Astrocyte (in vitro differentiated cells and primary cell): ENCODE results near the gene CDH1. TPM values are rescaled to one million over a fixed set of nuclear protein-coding genes. Genes with fewer than 3 reads are reported as not detected.

Experiments used
- DNase-seq: peaks from one replicate; pipeline ENCODE4 v3.0.0-alpha.2; 2010; ENCODE audit warnings: low read depth
- FAIRE-seq: peaks from 2 replicates; lab custom pipeline; 2011; peaks lifted over from hg19 to GRCh38; lab: Jason Lieb, UNC
- H2AFZ ChIP-seq: 2 replicates; pipeline ENCODE4 v1.6.0; 2012; ENCODE audit warnings: low read depth, low read length, inconsistent platforms
- H3K27ac ChIP-seq: 2 replicates; pipeline ENCODE4 v1.5.1; 2011; ENCODE audit warnings: low read depth, low read length, inconsistent platforms
- H3K27me3 ChIP-seq: 2 replicates; pipeline ENCODE4 v1.6.0; 2011; ENCODE audit warnings: low read length, inconsistent platforms; ENCODE audit not compliant: insufficient read depth
- H3K36me3 ChIP-seq: 2 replicates; pipeline ENCODE4 v1.5.1; 2011; ENCODE audit warnings: low read length, inconsistent platforms; ENCODE audit not compliant: insufficient read depth
- H3K4me1 ChIP-seq: 2 replicates; pipeline ENCODE4 v1.5.1; 2011; ENCODE audit warnings: low read length, inconsistent platforms; ENCODE audit not compliant: insufficient read depth
- H3K4me2 ChIP-seq: 2 replicates; pipeline ENCODE4 v1.6.0; 2012; ENCODE audit warnings: low read length, inconsistent platforms
- H3K4me3 ChIP-seq: 2 replicates; pipeline ENCODE4 v1.5.1; 2011; ENCODE audit warnings: low read depth, mild to moderate bottlenecking, low read length, inconsistent platforms; ENCODE audit not compliant: insufficient read depth
- H3K79me2 ChIP-seq: 2 replicates; pipeline ENCODE4 v1.6.0; 2012; ENCODE audit warnings: mild to moderate bottlenecking, low read length, inconsistent platforms; ENCODE audit not compliant: insufficient read depth
- H3K9ac ChIP-seq: 2 replicates; pipeline ENCODE4 v1.6.0; 2012; ENCODE audit warnings: mild to moderate bottlenecking, low read length, inconsistent platforms
- H3K9me3 ChIP-seq: 2 replicates; pipeline ENCODE4 v1.5.1; 2012; ENCODE audit warnings: low read depth, mild to moderate bottlenecking, low read length, inconsistent platforms; ENCODE audit not compliant: insufficient read depth
- H4K20me1 ChIP-seq: 2 replicates; pipeline ENCODE4 v1.6.0; 2012; ENCODE audit warnings: low read length, inconsistent platforms; ENCODE audit not compliant: insufficient read depth
- H3K27ac Mint-ChIP-seq: one replicate; pipeline ENCODE4 v1.8.0; 2021; ENCODE audit warnings: mild to moderate bottlenecking, mixed read lengths; ENCODE audit not compliant: unreplicated experiment
- H3K27me3 Mint-ChIP-seq: one replicate; pipeline ENCODE4 v1.8.0; 2021; ENCODE audit warnings: low read depth, mixed read lengths; ENCODE audit not compliant: unreplicated experiment
- H3K36me3 Mint-ChIP-seq: one replicate; pipeline ENCODE4 v1.8.0; 2021; ENCODE audit warnings: low read depth, mixed read lengths; ENCODE audit not compliant: unreplicated experiment
- H3K4me1 Mint-ChIP-seq: one replicate; pipeline ENCODE4 v1.8.0; 2021; ENCODE audit warnings: low read depth, mixed read lengths; ENCODE audit not compliant: unreplicated experiment
- H3K4me3 Mint-ChIP-seq: one replicate; pipeline ENCODE4 v1.8.0; 2021; ENCODE audit warnings: mild to moderate bottlenecking, moderate library complexity, mixed read lengths; ENCODE audit not compliant: unreplicated experiment
- H3K9me3 Mint-ChIP-seq: one replicate; pipeline ENCODE4 v1.8.0; 2021; ENCODE audit warnings: mild to moderate bottlenecking, mixed read lengths; ENCODE audit not compliant: unreplicated experiment
- EZH2 ChIP-seq: IDR thresholded peaks from 2 replicates; pipeline ENCODE4 v1.6.1; 2012; ENCODE audit warnings: mild to moderate bottlenecking, low read length, inconsistent platforms; ENCODE audit not compliant: insufficient read depth
- total RNA-seq: library from RNA; stranded (reverse); gene quantifications from 2 replicates; pipeline ENCODE4 v1.2.1, GENCODE V29; 2021
- TF ChIP-seq, protein P1 (sequence below): IDR thresholded peaks from 2 replicates; pipeline ENCODE4 v1.5.1; 2011; ENCODE audit warnings: low read depth, mild to moderate bottlenecking, inconsistent platforms, low read length, moderate library complexity; ENCODE audit not compliant: insufficient read depth

The CDH1 gene
- total RNA-seq, 1 donor from 2014 or later: 23.8 TPM

GRCh38 chr16:68826652-68827051 is 89.6 kb downstream of the CDH1 start:
- Mint-ChIP-seq H3K36me3 (no peaks in the 10 kb centered on the region), H3K4me1 (peaks cover 18% of the 10 kb centered on the region), H3K27ac (no peak overlapping the region), H3K9me3 (peaks cover 3% of the 10 kb centered on the region), H3K27me3 (no peaks in the 10 kb centered on the region), H3K4me3 (no peak overlapping the region)
- no peak overlapping the region for H3K27ac ChIP-seq
- H3K9me3 ChIP-seq: peaks cover 4% of the 10 kb centered on the region
- H3K9ac ChIP-seq: no peak overlapping the region
- DNase-seq (peak; percentile 20), FAIRE-seq (no peak)
- no peak overlapping the region for H3K4me3 ChIP-seq
- TF ChIP-seq, protein P1, sequence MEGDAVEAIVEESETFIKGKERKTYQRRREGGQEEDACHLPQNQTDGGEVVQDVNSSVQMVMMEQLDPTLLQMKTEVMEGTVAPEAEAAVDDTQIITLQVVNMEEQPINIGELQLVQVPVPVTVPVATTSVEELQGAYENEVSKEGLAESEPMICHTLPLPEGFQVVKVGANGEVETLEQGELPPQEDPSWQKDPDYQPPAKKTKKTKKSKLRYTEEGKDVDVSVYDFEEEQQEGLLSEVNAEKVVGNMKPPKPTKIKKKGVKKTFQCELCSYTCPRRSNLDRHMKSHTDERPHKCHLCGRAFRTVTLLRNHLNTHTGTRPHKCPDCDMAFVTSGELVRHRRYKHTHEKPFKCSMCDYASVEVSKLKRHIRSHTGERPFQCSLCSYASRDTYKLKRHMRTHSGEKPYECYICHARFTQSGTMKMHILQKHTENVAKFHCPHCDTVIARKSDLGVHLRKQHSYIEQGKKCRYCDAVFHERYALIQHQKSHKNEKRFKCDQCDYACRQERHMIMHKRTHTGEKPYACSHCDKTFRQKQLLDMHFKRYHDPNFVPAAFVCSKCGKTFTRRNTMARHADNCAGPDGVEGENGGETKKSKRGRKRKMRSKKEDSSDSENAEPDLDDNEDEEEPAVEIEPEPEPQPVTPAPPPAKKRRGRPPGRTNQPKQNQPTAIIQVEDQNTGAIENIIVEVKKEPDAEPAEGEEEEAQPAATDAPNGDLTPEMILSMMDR: no peak
- no peak for TF ChIP-seq EZH2
- no peaks in the 10 kb centered on the region for H3K36me3 ChIP-seq
- no peaks in the 10 kb centered on the region for H3K27me3 ChIP-seq
- H4K20me1 ChIP-seq: no peaks in the 10 kb centered on the region
- no peak overlapping the region for H3K4me2 ChIP-seq
- H3K79me2 ChIP-seq: no peaks in the 10 kb centered on the region
- H3K4me1 ChIP-seq: peaks cover 8% of the 10 kb centered on the region
- no peak overlapping the region for H2AFZ ChIP-seq

DNA sequence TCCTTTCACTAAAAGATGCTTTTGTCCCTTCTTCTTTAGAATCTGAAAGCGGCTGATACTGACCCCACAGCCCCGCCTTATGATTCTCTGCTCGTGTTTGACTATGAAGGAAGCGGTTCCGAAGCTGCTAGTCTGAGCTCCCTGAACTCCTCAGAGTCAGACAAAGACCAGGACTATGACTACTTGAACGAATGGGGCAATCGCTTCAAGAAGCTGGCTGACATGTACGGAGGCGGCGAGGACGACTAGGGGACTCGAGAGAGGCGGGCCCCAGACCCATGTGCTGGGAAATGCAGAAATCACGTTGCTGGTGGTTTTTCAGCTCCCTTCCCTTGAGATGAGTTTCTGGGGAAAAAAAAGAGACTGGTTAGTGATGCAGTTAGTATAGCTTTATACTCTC is 96.2 kb downstream of the CDH1 start:
- Histone ChIP-seq H3K9ac (no peak overlapping the region), H3K4me3 (no peak overlapping the region), H3K4me2 (no peak overlapping the region), H3K4me1 (no peaks in the 10 kb centered on the region), H3K79me2 (no peaks in the 10 kb centered on the region), H3K27ac (no peak overlapping the region), H3K36me3 (no peaks in the 10 kb centered on the region), H2AFZ (no peak overlapping the region), H3K27me3 (no peaks in the 10 kb centered on the region), H4K20me1 (no peaks in the 10 kb centered on the region), H3K9me3 (no peaks in the 10 kb centered on the region)
- no peaks in the 10 kb centered on the region for H3K27me3 Mint-ChIP-seq
- H3K4me3 Mint-ChIP-seq: no peak overlapping the region
- no peak overlapping the region for H3K27ac Mint-ChIP-seq
- no peaks in the 10 kb centered on the region for H3K36me3 Mint-ChIP-seq
- no peaks in the 10 kb centered on the region for H3K4me1 Mint-ChIP-seq
- TF ChIP-seq, protein P1: no peak
- no peak for TF ChIP-seq EZH2
- peaks cover 5% of the 10 kb centered on the region for H3K9me3 Mint-ChIP-seq
- no peak for DNase-seq
- no peak for FAIRE-seq

DNA sequence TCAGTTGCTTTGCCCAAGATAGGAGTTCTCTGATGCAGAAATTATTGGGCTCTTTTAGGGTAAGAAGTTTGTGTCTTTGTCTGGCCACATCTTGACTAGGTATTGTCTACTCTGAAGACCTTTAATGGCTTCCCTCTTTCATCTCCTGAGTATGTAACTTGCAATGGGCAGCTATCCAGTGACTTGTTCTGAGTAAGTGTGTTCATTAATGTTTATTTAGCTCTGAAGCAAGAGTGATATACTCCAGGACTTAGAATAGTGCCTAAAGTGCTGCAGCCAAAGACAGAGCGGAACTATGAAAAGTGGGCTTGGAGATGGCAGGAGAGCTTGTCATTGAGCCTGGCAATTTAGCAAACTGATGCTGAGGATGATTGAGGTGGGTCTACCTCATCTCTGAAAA is 97.5 kb downstream of the CDH1 start:
- H4K20me1 ChIP-seq: no peaks in the 10 kb centered on the region
- no peak for TF ChIP-seq EZH2
- TF ChIP-seq, protein P1: no peak
- Mint-ChIP-seq H3K4me1 (no peaks in the 10 kb centered on the region), H3K27me3 (no peaks in the 10 kb centered on the region), H3K36me3 (no peaks in the 10 kb centered on the region), H3K4me3 (no peak overlapping the region), H3K27ac (no peak overlapping the region), H3K9me3 (peaks cover 4% of the 10 kb centered on the region)
- DNase-seq (no peak), FAIRE-seq (no peak)
- no peak overlapping the region for H2AFZ ChIP-seq
- no peak overlapping the region for H3K4me3 ChIP-seq
- no peak overlapping the region for H3K4me2 ChIP-seq
- H3K36me3 ChIP-seq: no peaks in the 10 kb centered on the region
- no peaks in the 10 kb centered on the region for H3K9me3 ChIP-seq
- no peaks in the 10 kb centered on the region for H3K27me3 ChIP-seq
- H3K4me1 ChIP-seq: no peaks in the 10 kb centered on the region
- no peak overlapping the region for H3K27ac ChIP-seq
- H3K79me2 ChIP-seq: no peaks in the 10 kb centered on the region
- H3K9ac ChIP-seq: no peak overlapping the region
